SHP77 (cell line): ENCODE measurements around the gene ANKRD29.

Source experiments
- DNase-seq, 2 experiments: peaks; one replicate each; lab custom pipeline; 2025; lab: John Stamatoyannopoulos, UW

ANKRD29 gene

GRCh38 chr18:23684515-23685197 is 21.9 kb upstream of the ANKRD29 start:
- DNase-seq, result no peak

GRCh38 chr18:23683671-23684070 is 21.0 kb upstream of the ANKRD29 start:
- DNase-seq, result no peak

GRCh38 chr18:23683155-23683554 is 20.4 kb upstream of the ANKRD29 start:
- no peak for DNase-seq

GRCh38 chr18:23682472-23682871 is 19.8 kb upstream of the ANKRD29 start:
- no peak for DNase-seq

GRCh38 chr18:23682045-23682444 is 19.3 kb upstream of the ANKRD29 start:
- DNase-seq, result no peak

GRCh38 chr18:23675896-23676295 is 13.2 kb upstream of the ANKRD29 start:
- no peak for DNase-seq

GRCh38 chr18:23675236-23675635 is 12.5 kb upstream of the ANKRD29 start:
- DNase-seq, result no peak

GRCh38 chr18:23673725-23674124 is 11.0 kb upstream of the ANKRD29 start:
- no peak for DNase-seq

GRCh38 chr18:23671564-23671963 is 8.9 kb upstream of the ANKRD29 start:
- no peak for DNase-seq

- no peak for DNase-seq
Observed at GRCh38 chr18:23669804-23670405, 7.2 kb upstream of the ANKRD29 start.

- no peak for DNase-seq
Observed at GRCh38 chr18:23669202-23669766, 6.6 kb upstream of the ANKRD29 start.

GRCh38 chr18:23668731-23669130 is 6.0 kb upstream of the ANKRD29 start:
- DNase-seq, result no peak

- DNase-seq, result no peak
Observed at GRCh38 chr18:23667114-23667513, 4.4 kb upstream of the ANKRD29 start.

- DNase-seq, result no peak
Observed at GRCh38 chr18:23664674-23665073, 2.0 kb upstream of the ANKRD29 start.

GRCh38 chr18:23661735-23662308 is 889 bp downstream of the ANKRD29 start:
- DNase-seq, result no peak

GRCh38 chr18:23658285-23658684 is 4.4 kb downstream of the ANKRD29 start:
- no peak for DNase-seq

GRCh38 chr18:23652232-23652631 is 10.5 kb downstream of the ANKRD29 start:
- no peak for DNase-seq

- no peak for DNase-seq
Observed at GRCh38 chr18:23650968-23651927, 11.5 kb downstream of the ANKRD29 start.

GRCh38 chr18:23648940-23649607 is 13.6 kb downstream of the ANKRD29 start:
- no peak for DNase-seq

- DNase-seq, result no peak
Observed at GRCh38 chr18:23648456-23648855, 14.3 kb downstream of the ANKRD29 start.

GRCh38 chr18:23646282-23646681 is 16.4 kb downstream of the ANKRD29 start:
- DNase-seq, result no peak
